ENCODE data around the gene CRYBG2. TPM values are rescaled to one million over a fixed set of nuclear protein-coding genes. Genes with fewer than 3 reads are reported as not detected.
"Not testable (repeated sequence)": the region's sequence is repeated elsewhere in the genome, so short reads cannot be mapped to it uniquely, and the experiment has no call there.

CRYBG2 gene
- total RNA-seq, 1 donor from 2014 or later, result 0.83 TPM

DNA sequence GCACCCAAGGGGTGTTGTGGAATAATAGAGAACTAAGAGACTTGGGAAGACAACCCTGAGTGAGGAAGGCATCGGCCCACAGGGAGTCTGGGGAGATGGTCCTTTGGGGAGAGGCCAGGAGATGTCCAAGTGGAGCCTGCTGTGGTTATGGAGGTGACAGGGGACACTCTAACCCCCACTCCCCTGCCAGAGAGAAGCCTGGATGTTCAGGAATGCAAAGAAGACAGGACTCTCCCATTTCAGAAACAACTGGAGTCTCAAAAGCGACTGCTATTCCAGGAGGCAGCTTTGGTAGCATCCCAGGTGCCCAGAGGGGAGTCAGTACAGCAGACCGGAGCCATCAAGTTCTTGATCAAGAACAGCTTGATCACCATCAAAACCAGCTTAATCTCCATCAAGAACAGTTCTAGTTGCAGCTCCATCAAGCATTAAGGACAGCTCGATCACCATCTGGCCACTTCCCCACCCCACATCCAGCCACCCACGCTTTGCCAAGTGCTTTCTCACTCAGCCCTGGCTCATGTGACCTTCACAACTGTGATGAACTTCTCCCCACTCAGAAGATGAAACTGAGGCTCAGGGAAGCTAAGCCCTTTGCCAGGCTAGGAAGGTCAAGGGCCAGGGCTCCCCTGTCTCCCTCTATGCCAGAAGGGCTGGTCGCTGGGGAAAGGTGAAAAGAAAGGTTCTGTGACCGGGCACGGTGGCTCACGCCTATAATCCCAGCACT is 35.4 kb downstream of the CRYBG2 start:
- H3K27ac Mint-ChIP-seq, result peak overlapping the region; percentile 88
- H3K9me3 Mint-ChIP-seq, result no peaks in the 10 kb centered on the region
- H3K36me3 Mint-ChIP-seq (ENCODE audit: low read depth), result peaks cover 26% of the 10 kb centered on the region
- H3K27me3 Mint-ChIP-seq (ENCODE audit: insufficient read depth), result no peaks in the 10 kb centered on the region
- peak; percentile 17 for DNase-seq (ENCODE audit: low spot score)
- H3K4me1 Mint-ChIP-seq (ENCODE audit: low read depth), result peaks cover 84% of the 10 kb centered on the region
- peak overlapping the region; percentile 87 for H3K4me3 Mint-ChIP-seq
- intact Hi-C loops (cut with micrococcal nuclease), result loop anchor here (1.0 kb wide), 1 partner anchor 154 kb away; the partner anchor contains the start of gene HMGN2

- DNase-seq (ENCODE audit: low spot score), result peak; percentile 74
- H3K27ac Mint-ChIP-seq, result peak within 1 kb of the TSS; percentile 88
- intact Hi-C loops (cut with micrococcal nuclease), result loop anchor here (1.0 kb wide), 1 partner anchor 10 kb away; no protein-coding TSS in a partner anchor
- H3K36me3 Mint-ChIP-seq (ENCODE audit: low read depth), result peaks cover 19% of the 10 kb centered on the region
- peak within 1 kb of the TSS; percentile 87 for H3K4me3 Mint-ChIP-seq
- H3K27me3 Mint-ChIP-seq (ENCODE audit: insufficient read depth), result no peaks in the 10 kb centered on the region
- peaks cover 83% of the 10 kb centered on the region for H3K4me1 Mint-ChIP-seq (ENCODE audit: low read depth)
- H3K9me3 Mint-ChIP-seq, result no peaks in the 10 kb centered on the region
Measured at GRCh38 chr1:26317612-26318337, 36.2 kb downstream of the CRYBG2 start, which contains the start of gene CD52. Gene CD52, plus strand, starts transcription at chr1:26317958. Its CDS starts 60 bp downstream, at chr1:26318018.

DNA sequence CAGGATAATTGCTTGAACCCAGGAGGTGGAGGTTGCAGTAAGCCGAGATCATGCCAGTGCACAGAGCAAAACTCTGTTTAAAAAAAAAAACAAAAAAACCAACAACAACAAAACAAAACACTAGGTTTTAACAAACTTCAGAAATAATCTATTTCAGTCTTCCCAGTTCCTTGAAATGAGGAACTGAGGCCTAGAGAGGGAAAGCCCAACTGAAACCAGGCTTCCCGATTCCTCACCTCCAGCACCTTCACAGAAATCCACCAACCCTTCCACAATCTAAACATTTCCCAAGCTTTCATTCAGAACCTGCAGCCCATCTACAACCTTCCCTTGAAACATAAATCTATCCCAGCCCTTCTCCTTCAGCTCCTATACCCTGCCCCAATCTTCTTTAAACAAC is 36.8 kb downstream of the CRYBG2 start:
- H3K9me3 Mint-ChIP-seq, result no peaks in the 10 kb centered on the region
- peak overlapping the region; percentile 87 for H3K4me3 Mint-ChIP-seq
- H3K36me3 Mint-ChIP-seq (ENCODE audit: low read depth), result peaks cover 14% of the 10 kb centered on the region
- H3K27me3 Mint-ChIP-seq (ENCODE audit: insufficient read depth), result no peaks in the 10 kb centered on the region
- DNase-seq (ENCODE audit: low spot score), result no peak
- H3K27ac Mint-ChIP-seq, result peak overlapping the region; percentile 88
- intact Hi-C loops (cut with micrococcal nuclease), result loop anchor here (1.0 kb wide), 1 partner anchor 10 kb away; no protein-coding TSS in a partner anchor
- peaks cover 78% of the 10 kb centered on the region for H3K4me1 Mint-ChIP-seq (ENCODE audit: low read depth)

- Mint-ChIP-seq H3K4me3 (peak overlapping the region; percentile 62), H3K4me1 (ENCODE audit: low read depth) (peaks cover 78% of the 10 kb centered on the region), H3K27me3 (ENCODE audit: insufficient read depth) (no peaks in the 10 kb centered on the region), H3K27ac (peak overlapping the region; percentile 61), H3K36me3 (ENCODE audit: low read depth) (peaks cover 9% of the 10 kb centered on the region), H3K9me3 (no peaks in the 10 kb centered on the region)
- no peak for DNase-seq (ENCODE audit: low spot score)
- intact Hi-C loops (cut with micrococcal nuclease), result no loop called here
Measured at GRCh38 chr1:26315874-26316850, 37.8 kb downstream of the CRYBG2 start.

- H3K9me3 Mint-ChIP-seq, result no peaks in the 10 kb centered on the region
- no peak overlapping the region for H3K27ac Mint-ChIP-seq
- intact Hi-C loops (cut with micrococcal nuclease), result no loop called here
- H3K36me3 Mint-ChIP-seq (ENCODE audit: low read depth), result peaks cover 4% of the 10 kb centered on the region
- no peak overlapping the region for H3K4me3 Mint-ChIP-seq
- no peak for DNase-seq (ENCODE audit: low spot score)
- peaks cover 63% of the 10 kb centered on the region for H3K4me1 Mint-ChIP-seq (ENCODE audit: low read depth)
- no peaks in the 10 kb centered on the region for H3K27me3 Mint-ChIP-seq (ENCODE audit: insufficient read depth)
Measured at GRCh38 chr1:26314501-26314900, 39.4 kb downstream of the CRYBG2 start.

DNA sequence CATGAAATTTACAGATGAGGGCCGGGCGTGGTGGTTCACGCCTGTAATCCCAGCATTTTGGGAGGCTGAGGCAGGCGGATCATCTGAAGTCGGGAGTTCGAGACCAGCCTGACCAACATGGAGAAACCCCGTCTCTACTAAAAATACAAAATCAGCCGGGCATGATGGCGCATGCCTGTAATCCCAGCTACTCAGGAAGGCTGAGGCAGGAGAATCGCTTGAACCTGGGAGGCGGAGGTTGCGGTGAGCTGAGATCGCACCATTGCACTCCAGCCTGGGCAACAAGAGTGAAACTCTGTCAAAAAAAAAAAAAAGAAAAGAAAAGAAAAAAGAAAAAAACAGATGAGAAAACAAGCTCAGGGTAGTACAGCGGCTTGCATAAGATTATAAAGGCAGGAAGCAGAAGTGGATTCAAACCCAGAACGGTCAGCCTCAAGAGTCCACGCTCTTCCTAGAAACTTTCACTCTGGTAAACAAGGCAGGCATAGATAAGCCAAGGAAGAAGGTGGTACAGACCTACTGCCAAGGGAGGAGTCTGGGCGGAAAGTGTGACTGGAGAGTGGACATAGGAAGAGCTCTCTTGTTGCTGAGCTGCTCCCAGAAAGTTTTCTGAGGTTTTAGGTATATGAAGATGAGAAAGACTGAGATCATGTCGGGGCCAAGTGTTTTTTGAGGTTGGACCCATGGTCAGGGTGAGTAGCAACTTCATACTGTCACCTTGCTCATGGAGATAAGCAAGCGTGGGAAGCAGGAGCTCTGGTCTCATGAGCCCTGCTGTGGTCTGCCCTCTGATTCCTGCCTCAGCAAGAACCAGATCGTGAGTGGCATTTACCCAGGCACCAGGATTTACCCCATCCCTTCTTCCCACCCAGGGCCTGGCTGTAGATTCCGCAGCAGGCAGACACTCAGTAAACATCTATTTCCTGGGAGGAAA is 45.7 kb downstream of the CRYBG2 start:
- H3K36me3 Mint-ChIP-seq (ENCODE audit: low read depth); H3K27me3 Mint-ChIP-seq (ENCODE audit: insufficient read depth); DNase-seq (ENCODE audit: low spot score); H3K9me3 Mint-ChIP-seq: not testable (repeated sequence)
- intact Hi-C loops (cut with micrococcal nuclease), result loop anchor here (1.0 to 5.0 kb wide), 6 partner anchors 9 to 594 kb away; partner anchors contain the start of genes CD52, CEP85, GPATCH3 and HMGN2
- H3K27ac Mint-ChIP-seq, result peak overlapping the region; percentile 83
- peak overlapping the region; percentile 39 for H3K4me3 Mint-ChIP-seq
- peaks cover 51% of the 10 kb centered on the region for H3K4me1 Mint-ChIP-seq (ENCODE audit: low read depth)

- peak overlapping the region; percentile 99 for H3K4me3 Mint-ChIP-seq
- peaks cover 48% of the 10 kb centered on the region for H3K4me1 Mint-ChIP-seq (ENCODE audit: low read depth)
- H3K36me3 Mint-ChIP-seq (ENCODE audit: low read depth), result peaks cover 2% of the 10 kb centered on the region
- no peaks in the 10 kb centered on the region for H3K9me3 Mint-ChIP-seq
- no peak for DNase-seq (ENCODE audit: low spot score)
- H3K27ac Mint-ChIP-seq, result peak overlapping the region; percentile 83
- intact Hi-C loops (cut with micrococcal nuclease), result loop anchor here (1.0 to 5.0 kb wide), 6 partner anchors 10 to 595 kb away; partner anchors contain the start of genes CD52, CEP85, GPATCH3 and HMGN2
- H3K27me3 Mint-ChIP-seq (ENCODE audit: insufficient read depth), result no peaks in the 10 kb centered on the region
Measured at GRCh38 chr1:26307363-26307781, 46.6 kb downstream of the CRYBG2 start.

DNA sequence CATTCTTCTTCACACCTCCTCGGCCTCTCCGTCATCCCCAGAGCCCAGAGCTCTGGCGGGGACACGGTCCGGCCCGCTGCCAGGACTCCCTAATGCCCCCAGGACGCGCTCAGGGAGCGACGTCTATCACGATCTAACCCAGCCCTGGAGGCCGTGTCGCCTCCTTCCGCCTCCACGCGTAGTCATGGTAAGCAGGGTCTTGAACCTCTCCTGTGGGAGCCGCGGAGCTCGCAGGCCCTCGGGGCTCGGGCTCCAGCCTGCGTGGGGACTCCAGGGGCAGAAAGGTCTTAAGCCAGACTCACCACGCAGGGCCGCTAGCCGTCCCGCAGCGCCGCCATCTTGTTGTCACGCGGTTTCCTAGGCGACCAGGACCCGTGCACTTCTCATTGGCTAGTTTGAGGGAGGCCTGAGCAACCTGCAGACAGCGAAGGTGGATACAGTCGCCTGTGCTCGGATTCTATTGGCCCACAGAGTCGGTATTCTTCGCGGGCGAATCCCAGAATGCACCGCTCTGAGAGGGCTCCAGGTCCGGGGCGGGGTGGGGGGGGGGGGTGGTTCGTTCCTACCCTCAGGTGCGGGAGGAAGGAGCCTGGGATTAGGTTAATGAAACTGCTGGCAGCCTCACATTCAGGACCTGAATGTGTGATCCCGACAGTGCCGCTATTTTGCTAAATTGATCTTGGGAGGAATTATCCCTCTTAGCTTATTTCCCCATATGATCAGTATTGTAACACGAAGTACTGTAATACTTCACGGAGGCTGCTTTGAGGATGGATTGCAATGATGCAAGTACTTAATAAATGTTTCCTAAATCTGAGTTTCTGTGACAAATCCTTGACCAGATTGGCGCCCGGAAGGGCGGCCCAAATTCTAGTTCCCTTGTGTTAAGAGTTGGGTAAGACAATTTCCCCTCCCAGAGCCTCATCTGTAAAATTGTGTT is 47.4 kb downstream of the CRYBG2 start, which contains the start of gene UBXN11:
Gene UBXN11, minus strand, starts transcription at position 347 of the 940 bp plus-strand sequence. CDS start 3,753 bp downstream, outside the sequence.
- no peaks in the 10 kb centered on the region for H3K27me3 Mint-ChIP-seq (ENCODE audit: insufficient read depth)
- intact Hi-C loops (cut with micrococcal nuclease), result loop anchor here (1.0 to 5.0 kb wide), 9 partner anchors 11 to 596 kb away; partner anchors contain the start of genes CD52, CEP85, GPATCH3 and HMGN2

GRCh38 chr1:26305667-26306289 is 48.2 kb downstream of the CRYBG2 start:
- DNase-seq (ENCODE audit: low spot score), result no peak
- H3K27me3 Mint-ChIP-seq (ENCODE audit: insufficient read depth), result no peaks in the 10 kb centered on the region
- H3K36me3 Mint-ChIP-seq (ENCODE audit: low read depth), result peaks cover 2% of the 10 kb centered on the region
- intact Hi-C loops (cut with micrococcal nuclease), result loop anchor here (1.0 to 5.0 kb wide), 7 partner anchors 16 to 597 kb away; partner anchors contain the start of genes CEP85 and GPATCH3
- peak overlapping the region; percentile 99 for H3K4me3 Mint-ChIP-seq
- H3K27ac Mint-ChIP-seq, result peak overlapping the region; percentile 95
- H3K9me3 Mint-ChIP-seq, result no peaks in the 10 kb centered on the region
- peaks cover 40% of the 10 kb centered on the region for H3K4me1 Mint-ChIP-seq (ENCODE audit: low read depth)

More for the DNA sequence above, 47.4 kb downstream of the CRYBG2 start, which contains the start of gene UBXN11:
- peak within 1 kb of the TSS; percentile 99 for H3K4me3 Mint-ChIP-seq
- H3K36me3 Mint-ChIP-seq (ENCODE audit: low read depth), result peaks cover 2% of the 10 kb centered on the region
- DNase-seq (ENCODE audit: low spot score), result peak; percentile 92
- no peaks in the 10 kb centered on the region for H3K9me3 Mint-ChIP-seq
- peak within 1 kb of the TSS; percentile 95 for H3K27ac Mint-ChIP-seq
- H3K4me1 Mint-ChIP-seq (ENCODE audit: low read depth), result peaks cover 41% of the 10 kb centered on the region

- H3K36me3 Mint-ChIP-seq (ENCODE audit: low read depth), result peaks cover 2% of the 10 kb centered on the region
- H3K4me3 Mint-ChIP-seq, result no peak overlapping the region
- H3K9me3 Mint-ChIP-seq, result no peaks in the 10 kb centered on the region
- intact Hi-C loops (cut with micrococcal nuclease), result no loop called here
- H3K27me3 Mint-ChIP-seq (ENCODE audit: insufficient read depth), result no peaks in the 10 kb centered on the region
- H3K27ac Mint-ChIP-seq, result no peak overlapping the region
- DNase-seq (ENCODE audit: low spot score), result no peak
- H3K4me1 Mint-ChIP-seq (ENCODE audit: low read depth), result peaks cover 39% of the 10 kb centered on the region
Measured at GRCh38 chr1:26302733-26303405, 51.1 kb downstream of the CRYBG2 start.

Measured in activated T-helper 1 cell treated with anti-CD3 and anti-CD28 coated beads, Interleukin-12 subunit alpha, Interleukin-12 subunit beta, Interleukin-2, Interleukin-4 antibody, amounts not matched to agents 30 ng/mL and 10 ng/mL and 1 ng/mL, durations not matched to agents 14 hours and 24 hours and 36 hours (primary cell).